Endothelial cell of umbilical vein (primary cell): ENCODE data around the gene SPTB. TPM values are rescaled to one million over a fixed set of nuclear protein-coding genes. Genes with fewer than 3 reads are reported as not detected.

ENCODE experiments used
- BruUV-seq: library from RNA; stranded (reverse); fragments of 400-500 nt; replicated peaks from 2 replicates; lab custom pipeline; 2021; lab: Mats Ljungman, UMichigan
- CTCF ChIA-PET: fragments of 300-600, 350-600 bp; sonication (Branson Sonifier 250); formaldehyde crosslinking; loops from one replicate; lab custom pipeline; 2021; ENCODE audit warnings: antibody characterized with exemption, inconsistent platforms; lab: Charles Lee
- POLR2A ChIA-PET: fragments of 300-600, 350-600 bp; sonication (Branson Sonifier 250); formaldehyde crosslinking; loops from one replicate; lab custom pipeline; 2021; ENCODE audit warnings: antibody characterized with exemption, inconsistent platforms; lab: Charles Lee
- DNase-seq: peaks from one replicate; pipeline ENCODE4 v3.0.0-alpha.2; 2011; ENCODE audit warnings: low read depth, low spot score
- FAIRE-seq: peaks from 2 replicates; lab custom pipeline; 2011; peaks lifted over from hg19 to GRCh38; lab: Jason Lieb, UNC
- H2AFZ ChIP-seq: 2 replicates; pipeline ENCODE4 v1.6.0; 2012; ENCODE audit warnings: low read depth, low read length, control low read depth, inconsistent platforms
- H3K27ac ChIP-seq: 2 replicates; pipeline ENCODE4 v1.5.1; 2011; ENCODE audit warnings: low read depth, mild to moderate bottlenecking, control low read depth, low read length, moderate library complexity; ENCODE audit not compliant: insufficient read depth
- H3K27me3 ChIP-seq, 2 experiments: 2 replicates each; pipeline versions ENCODE4 v1.6.0 to v1.6.1; 2011; ENCODE audit warnings: low read length in 2 of 2, mixed read lengths in 1 of 2; ENCODE audit not compliant: control insufficient read depth in 2 of 2, insufficient read depth in 2 of 2
- H3K36me3 ChIP-seq, 2 experiments: 2 replicates in 1 of 2; 3 replicates in 1 of 2; pipeline ENCODE4 v1.5.1; 2011; ENCODE audit warnings: low read length in 2 of 2, mild to moderate bottlenecking in 1 of 2, moderate library complexity in 1 of 2; ENCODE audit not compliant: control insufficient read depth in 2 of 2, insufficient read depth in 2 of 2; ENCODE audit errors: extremely low read depth in 1 of 2
- H3K4me1 ChIP-seq: 3 replicates; pipeline ENCODE4 v1.5.1; 2011; ENCODE audit warnings: mild to moderate bottlenecking, low read length; ENCODE audit not compliant: control insufficient read depth, insufficient read depth; ENCODE audit errors: extremely low read depth
- H3K4me2 ChIP-seq: 2 replicates; pipeline ENCODE4 v1.6.1; 2011; ENCODE audit warnings: low read length, control low read depth, mixed read lengths; ENCODE audit not compliant: insufficient read depth
- H3K4me3 ChIP-seq, 3 experiments: fragments of 200-600 bp in 1 of 3; sonication (generic), shearing (Covaris generic) in 1 of 3; replicated peaks in 1 of 3; 2 replicates each; pipeline ENCODE4 v1.5.1; 2011 to 2016; ENCODE audit warnings: control low read depth in 3 of 3, low read length in 3 of 3, mild to moderate bottlenecking in 2 of 3, inconsistent platforms in 1 of 3, low read depth in 1 of 3, moderate library complexity in 1 of 3; ENCODE audit not compliant: insufficient read depth in 1 of 3
- H3K79me2 ChIP-seq: 2 replicates; pipeline ENCODE4 v1.6.0; 2012; ENCODE audit warnings: low read length, inconsistent platforms; ENCODE audit not compliant: control insufficient read depth, insufficient read depth
- H3K9ac ChIP-seq: replicated peaks from 2 replicates; pipeline ENCODE3; 2011; ENCODE audit warnings: low read length, control low read depth; ENCODE audit not compliant: insufficient read depth; ENCODE audit errors: extremely low read depth
- H3K9me1 ChIP-seq: replicated peaks from 3 replicates; pipeline ENCODE4 v1.6.0; 2011; ENCODE audit warnings: mild to moderate bottlenecking, low read length; ENCODE audit not compliant: control insufficient read depth, insufficient read depth; ENCODE audit errors: extremely low read depth
- H3K9me3 ChIP-seq: replicated peaks from 2 replicates; pipeline ENCODE4 v1.5.1; 2012; ENCODE audit warnings: low read length, inconsistent platforms; ENCODE audit not compliant: control insufficient read depth, insufficient read depth
- H4K20me1 ChIP-seq: replicated peaks from 2 replicates; pipeline ENCODE3; 2011; ENCODE audit warnings: mild to moderate bottlenecking, low read length; ENCODE audit not compliant: control insufficient read depth, insufficient read depth; ENCODE audit errors: extremely low read depth
- CTCF ChIP-seq, 2 donors: IDR thresholded peaks; 1 replicate in 1 of 2; 2 replicates in 1 of 2; pipeline ENCODE4 v1.5.1; 2011; ENCODE audit warnings: low read length in 2 of 2, mild to moderate bottlenecking in 2 of 2, moderate library complexity in 2 of 2, control low read depth in 1 of 2, inconsistent platforms in 1 of 2, low read depth in 1 of 2; ENCODE audit not compliant: insufficient read depth in 1 of 2; ENCODE audit errors: extremely low read depth in 1 of 2
- EZH2 ChIP-seq: IDR thresholded peaks from 2 replicates; pipeline ENCODE4 v1.6.1; 2012; ENCODE audit warnings: borderline replicate concordance, low read depth, mild to moderate bottlenecking, moderate library complexity, low read length, inconsistent platforms; ENCODE audit not compliant: severe bottlenecking
- GATA2 ChIP-seq: IDR thresholded peaks from 2 replicates; pipeline ENCODE4 v1.7.0; 2011; ENCODE audit warnings: low read depth, mild to moderate bottlenecking, moderate library complexity, mixed read lengths, low read length; ENCODE audit not compliant: insufficient read length, insufficient read depth
- JUN ChIP-seq: IDR thresholded peaks from 2 replicates; pipeline ENCODE4 v1.6.1; 2011; ENCODE audit warnings: borderline replicate concordance, low read depth; ENCODE audit not compliant: insufficient read length, insufficient read depth
- MAX ChIP-seq: IDR thresholded peaks from 2 replicates; pipeline ENCODE4 v1.6.1; 2011; ENCODE audit not compliant: insufficient read depth, insufficient read length
- MYC ChIP-seq: IDR thresholded peaks from one replicate; pipeline ENCODE4 v1.6.1; 2011; ENCODE audit warnings: mild to moderate bottlenecking, low read depth, low read length
- POLR2A ChIP-seq: IDR thresholded peaks from 2 replicates; pipeline ENCODE4 v1.6.1; 2012; ENCODE audit warnings: low read depth, mild to moderate bottlenecking, control low read depth, low read length
- dilution Hi-C: fragments of 300-500 bp; cut with MboI; formaldehyde crosslinking; loops from one replicate; pipeline ENCODE4 v1.15.0; 2019; ENCODE audit warnings: low sequenced_read_pairs; ENCODE audit not compliant: extremely low pct_ligation_motif_present
- intact Hi-C: fragments of 100-400 bp; cut with micrococcal nuclease; formaldehyde crosslinking; loops from one replicate; pipeline ENCODE4 v1.10.0; 2022
- polyA plus RNA-seq, 4 experiments: library from polyadenylated mRNA; depleted of rRNA in 3 of 4; stranded (reverse) in 3 of 4; unstranded in 1 of 4; fragments of >200 nt; gene quantifications; 2 replicates each; pipeline versions ENCODE4 v1.2.1 to v1.2.3, GENCODE V29; 2011 to 2012; ENCODE audit warnings: missing spikeins in 1 of 4
- total RNA-seq: library from RNA; stranded (reverse); gene quantifications from 2 replicates; pipeline ENCODE4 v1.2.3, GENCODE V29; 2021

The SPTB gene
- total and polyA plus RNA-seq, 2 donors (not counting 3 experiments of a cell fraction or from before 2014, with no cell fraction given), result 0.03 to 0.07 TPM

GRCh38 chr14:64868379-64868778 lies 11.3 kb downstream of the SPTB start:
- TF ChIP-seq MYC (no peak), MAX (no peak), CTCF (IDR thresholded peaks at IDR 0.05; ENCODE audit: extremely low read depth in 1 of 2, insufficient read depth in 1 of 2, low read depth in 1 of 2, low read length in 2 of 2) (no peak), POLR2A (no peak), JUN (no peak), GATA2 (no peak), EZH2 (no peak)
- H3K9me3 ChIP-seq, result no peaks in the 10 kb centered on the region
- peaks cover 20 to 28% of the 10 kb centered on the region in 2 experiments for H3K27me3 ChIP-seq
- no peak overlapping the region for H3K4me2 ChIP-seq
- H3K9me1 ChIP-seq, result no peaks in the 10 kb centered on the region
- no peaks in the 10 kb centered on the region for H3K79me2 ChIP-seq
- no peak overlapping the region for H3K27ac ChIP-seq
- POLR2A ChIA-PET, result no interaction called here
- no peak overlapping the region for H3K4me3 ChIP-seq
- DNase-seq (no peak), FAIRE-seq (no peak)
- CTCF ChIA-PET, result interaction anchor here (1.2 to 1.8 kb wide), 4 partner anchors 15 to 36 kb away, joined by 3 to 6 read pairs (median 4); no protein-coding TSS in a partner anchor
- dilution Hi-C loops, result no loop called here
- no peaks in the 10 kb centered on the region for H3K36me3 ChIP-seq
- H2AFZ ChIP-seq, result no peak overlapping the region
- no peaks in the 10 kb centered on the region for H3K4me1 ChIP-seq
- H4K20me1 ChIP-seq, result no peaks in the 10 kb centered on the region
- H3K9ac ChIP-seq, result no peak overlapping the region
- intact Hi-C loops, result no loop called here
- BruUV-seq, result no TSS peak
